NOMO-1 treated with DMSO at 0.1 percent for 48 hours (cell line): ENCODE results near the gene WSCD2.

Experiments
- DNase-seq: peaks from one replicate; lab custom pipeline; 2025; ENCODE audit not compliant: unreplicated experiment; lab: John Stamatoyannopoulos, UW

Gene WSCD2

DNA sequence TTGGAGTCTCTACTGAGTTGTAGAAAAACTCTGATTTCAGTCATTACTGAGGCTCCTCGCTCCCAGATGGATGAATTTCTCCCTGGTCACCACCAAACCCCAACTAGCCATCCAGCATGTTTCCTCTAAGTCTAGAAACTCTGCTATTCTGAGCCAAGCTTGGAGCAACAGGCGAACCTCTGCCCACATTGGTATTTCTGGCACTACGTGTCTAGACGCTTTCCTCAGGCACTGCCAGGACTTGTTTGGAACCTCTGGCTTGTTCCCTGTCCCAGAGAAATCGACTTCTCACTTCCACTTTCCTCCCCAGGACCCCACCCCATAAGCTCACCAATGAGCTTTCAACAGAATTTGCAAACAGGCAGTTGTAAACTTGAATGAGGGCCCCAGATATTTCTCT is 27.6 kb downstream of the WSCD2 start:
- no peak for DNase-seq

DNA sequence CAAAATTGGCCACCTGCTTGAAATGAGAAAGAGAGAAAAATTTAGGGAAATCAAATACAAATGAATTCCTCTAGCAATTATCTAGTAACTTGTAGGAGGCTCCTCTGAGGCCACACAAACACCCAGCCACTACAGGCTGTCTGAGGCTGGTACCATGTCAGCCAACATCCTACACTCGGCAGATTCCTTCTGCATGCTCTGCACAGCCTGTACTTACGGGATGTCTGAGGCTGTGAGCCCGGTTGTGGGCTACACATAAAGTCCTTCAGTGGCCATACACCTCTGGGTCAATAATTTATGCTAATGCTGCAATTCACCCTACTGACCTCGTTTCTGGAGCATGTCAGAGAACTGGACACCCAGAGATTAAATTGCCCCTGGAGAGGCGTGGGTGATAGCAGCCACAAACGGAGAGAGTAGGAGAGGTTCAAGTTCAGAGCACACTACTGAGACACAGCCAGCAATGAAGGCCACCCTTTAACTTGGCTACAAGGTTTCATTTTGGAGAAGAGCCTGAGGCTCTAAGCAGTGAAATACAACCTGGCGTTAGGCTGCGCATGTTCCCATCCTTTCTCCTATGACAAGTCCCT is 28.9 kb downstream of the WSCD2 start:
- no peak for DNase-seq

DNA sequence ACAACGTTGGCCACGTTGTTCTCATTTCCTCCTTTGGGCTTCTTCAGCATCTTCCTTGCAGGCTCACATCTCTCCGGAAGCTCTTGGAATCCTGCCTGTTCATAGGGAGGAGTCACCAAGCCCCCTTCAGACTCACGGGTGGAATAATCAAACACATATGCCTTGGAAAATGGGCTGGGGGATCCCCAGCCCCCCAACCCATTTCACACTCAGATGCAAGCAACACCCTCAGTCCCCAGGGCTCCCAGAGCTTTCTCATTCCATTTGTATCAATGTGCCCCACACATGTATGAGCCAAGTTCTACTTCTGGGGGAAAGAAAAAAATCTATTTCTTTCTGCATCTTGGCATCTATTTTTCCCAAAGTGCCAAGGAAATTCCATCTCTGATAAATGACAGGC is 33.1 kb downstream of the WSCD2 start:
- DNase-seq, result no peak

DNA sequence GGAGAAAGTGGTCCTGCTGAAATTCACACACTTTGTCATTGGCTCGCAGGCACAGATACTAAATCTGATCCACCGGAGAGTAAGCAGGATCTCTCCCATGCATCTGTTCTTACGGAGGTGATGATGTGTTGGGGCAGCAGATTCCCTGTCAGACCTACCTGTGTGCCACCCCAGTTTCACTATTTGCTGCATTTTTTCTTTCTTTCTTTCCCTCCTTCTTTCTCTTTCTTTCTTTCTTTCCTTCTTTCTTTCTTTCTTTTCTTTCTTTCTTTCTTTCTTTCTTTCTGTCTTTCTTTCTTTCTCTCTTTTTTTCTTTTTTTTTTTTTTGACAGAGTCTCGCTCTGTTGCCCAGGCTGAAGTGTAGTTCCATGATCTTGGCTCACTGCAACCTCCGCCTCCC is 37.4 kb downstream of the WSCD2 start:
- DNase-seq, result no peak

DNA sequence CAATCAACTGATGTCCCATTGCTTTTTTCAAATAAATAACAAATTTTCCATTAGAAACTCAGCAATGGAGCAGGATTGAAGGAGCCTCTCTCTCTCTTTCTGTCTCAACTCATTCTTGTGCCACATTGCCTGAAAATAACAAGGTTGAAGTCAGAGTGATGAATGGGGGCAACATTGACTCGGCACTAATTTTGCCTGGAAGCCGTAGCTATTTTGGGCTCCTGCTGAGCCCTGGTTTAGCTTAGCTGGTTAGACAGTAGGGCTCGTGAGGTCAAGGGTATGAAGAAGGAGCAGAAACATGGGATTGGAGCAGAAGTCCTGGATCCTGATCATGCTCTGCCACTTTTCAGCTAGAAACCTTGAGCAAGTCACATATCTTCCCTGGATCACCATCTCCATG is 38.9 kb downstream of the WSCD2 start:
- DNase-seq, result no peak

DNA sequence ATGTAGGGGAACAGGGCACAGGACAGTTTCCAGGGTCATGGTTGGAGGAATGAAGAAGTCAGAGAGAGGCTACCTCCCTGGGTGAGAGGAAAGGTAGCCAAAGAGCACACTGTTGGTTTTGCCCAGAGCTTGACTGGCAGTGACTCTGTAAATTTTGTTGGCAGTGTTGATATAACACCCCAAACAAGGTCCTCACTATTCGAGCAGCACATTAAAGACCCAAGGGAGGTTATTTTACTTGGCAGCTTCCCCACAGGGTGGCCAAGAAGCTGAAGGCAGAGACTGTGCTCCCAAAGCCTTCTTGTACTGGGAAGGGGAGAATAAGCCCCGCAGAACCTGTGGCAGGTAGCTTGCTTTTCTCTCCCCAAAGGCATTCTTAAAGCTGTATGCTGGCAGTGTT is 40.6 kb downstream of the WSCD2 start:
- no peak for DNase-seq

DNA sequence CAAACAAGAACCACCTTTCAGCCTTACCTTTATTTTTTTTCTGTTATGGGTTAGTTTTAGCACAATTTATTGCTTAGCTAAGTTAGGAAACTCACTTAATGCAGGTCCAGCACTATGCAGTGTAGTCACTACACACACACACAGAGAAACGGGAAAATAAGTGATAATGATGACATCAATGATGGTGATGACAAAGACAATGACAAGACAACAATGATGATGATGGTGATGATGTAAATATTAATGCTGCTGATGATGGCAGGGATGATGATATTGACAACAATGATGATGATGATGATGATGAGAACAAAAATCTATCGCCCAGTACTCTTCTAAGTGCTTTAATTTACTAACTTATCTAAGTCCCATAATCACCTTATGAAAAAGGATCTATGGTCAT is 41.1 kb downstream of the WSCD2 start:
- DNase-seq, result no peak

DNA sequence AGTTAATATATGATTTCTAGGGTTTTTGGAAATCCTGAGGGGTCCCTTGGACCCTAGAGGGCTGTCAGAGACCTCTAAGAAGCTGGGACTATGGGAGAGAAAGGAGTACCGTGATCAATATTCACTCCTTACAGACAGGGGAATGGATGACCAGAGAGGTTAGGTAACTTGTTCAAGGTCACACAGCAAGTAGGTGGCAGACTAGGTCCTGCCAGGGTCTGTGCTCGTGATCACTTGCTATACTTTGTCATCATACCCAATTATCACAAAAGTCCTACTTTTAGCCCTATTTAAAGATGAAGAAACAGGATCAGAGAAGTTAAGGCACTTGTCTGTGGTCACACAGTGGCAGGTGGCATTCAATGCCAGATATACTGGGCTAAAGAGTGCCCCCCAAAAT is 42.9 kb downstream of the WSCD2 start:
- DNase-seq, result no peak

DNA sequence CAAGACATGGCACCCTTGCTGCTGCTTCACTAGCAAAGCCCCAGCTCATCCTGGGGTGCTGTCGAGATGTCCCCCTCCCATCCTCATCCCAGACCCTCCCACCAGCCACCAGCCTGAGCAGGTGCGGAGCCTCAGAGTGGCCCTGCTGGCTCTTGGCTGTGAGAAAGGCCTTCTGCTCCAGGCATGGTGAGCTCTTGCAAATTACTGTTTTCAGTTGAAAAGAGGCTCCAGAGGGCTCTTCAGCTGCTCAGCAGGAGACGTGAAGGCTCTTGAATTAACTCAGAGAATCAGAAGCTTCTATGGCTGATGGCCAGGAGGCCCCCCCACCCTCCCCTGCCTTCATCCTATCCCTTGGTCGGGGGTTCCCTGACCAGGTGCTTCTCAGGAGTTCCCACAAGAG is 44.1 kb downstream of the WSCD2 start:
- DNase-seq, result no peak

DNA sequence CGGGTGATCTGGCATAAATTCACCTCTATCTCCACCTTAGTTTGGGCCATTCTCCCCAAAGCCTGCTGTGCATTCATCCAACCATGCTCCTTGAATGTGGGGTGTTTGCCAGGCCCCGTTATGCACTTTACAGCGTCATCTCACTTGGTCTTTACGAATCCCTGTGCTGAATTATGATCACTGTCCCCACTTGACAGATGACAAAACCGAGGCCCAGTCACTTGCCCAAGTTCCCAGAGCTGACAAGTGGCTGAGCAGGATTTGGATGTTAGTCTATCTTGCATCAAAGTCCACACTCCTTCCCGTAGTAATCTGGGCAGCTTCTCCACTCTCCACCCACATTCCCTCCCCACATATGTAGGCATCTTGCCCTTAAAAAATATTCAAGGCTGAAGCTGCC is 44.8 kb downstream of the WSCD2 start:
- DNase-seq, result no peak

DNA sequence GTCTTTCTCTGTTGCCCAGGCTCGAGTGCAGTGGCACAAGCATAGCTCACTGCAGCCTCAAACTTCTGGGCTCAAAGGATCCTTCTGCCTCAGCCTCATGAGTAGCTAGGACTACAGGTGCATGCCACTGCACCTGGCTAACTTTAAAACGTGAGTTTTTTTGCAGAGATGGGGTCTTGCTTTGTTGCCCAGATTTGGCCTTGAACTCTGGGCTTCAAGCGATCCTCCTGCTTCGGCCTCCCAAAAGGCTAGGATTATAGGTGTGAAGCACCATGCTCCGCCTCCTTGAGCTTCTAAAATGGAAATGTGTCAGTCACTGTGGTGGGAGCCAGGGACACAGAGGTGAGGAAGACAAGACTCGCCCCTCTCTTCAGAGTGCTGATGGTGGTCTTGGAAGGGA is 45.6 kb downstream of the WSCD2 start:
- no peak for DNase-seq

DNA sequence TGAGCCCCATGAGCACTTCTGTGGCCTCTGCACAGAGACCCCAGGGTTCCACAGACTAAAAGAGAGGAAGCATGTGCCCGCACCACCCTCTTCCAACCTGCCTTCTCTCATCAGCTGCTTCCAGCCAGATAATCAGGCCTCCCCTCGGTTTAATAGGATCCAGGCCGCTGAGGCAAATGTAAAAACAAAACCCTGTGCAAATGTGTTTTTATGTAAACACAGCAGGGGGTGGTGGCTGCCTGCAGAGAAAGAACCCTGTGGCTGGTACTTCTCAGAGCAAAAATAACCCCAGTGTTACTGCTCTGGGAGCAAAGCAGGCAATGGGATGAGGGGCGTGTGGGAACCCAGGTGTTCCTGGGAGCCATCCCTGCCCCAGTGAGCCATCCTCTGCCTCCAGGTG is 46.2 kb downstream of the WSCD2 start:
- no peak for DNase-seq

DNA sequence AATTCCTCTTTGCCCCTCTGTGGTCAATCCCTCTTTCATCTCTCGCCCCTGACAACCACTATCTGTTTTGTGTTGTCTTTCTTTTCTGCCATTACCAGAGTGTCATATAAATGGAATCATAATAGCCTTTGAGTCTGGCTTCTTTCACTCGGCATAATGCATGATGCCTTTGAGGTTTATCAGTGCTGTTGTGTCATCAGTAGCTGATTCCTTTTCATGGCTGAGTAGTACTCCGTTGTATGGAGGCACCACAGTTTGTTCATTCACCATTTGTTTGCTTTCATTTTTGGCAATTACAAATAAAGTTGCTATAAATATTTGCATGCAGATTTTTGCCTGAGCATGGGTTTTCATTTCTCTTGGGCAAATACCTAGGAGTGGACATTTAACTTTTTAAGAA is 47.2 kb downstream of the WSCD2 start:
- no peak for DNase-seq

DNA sequence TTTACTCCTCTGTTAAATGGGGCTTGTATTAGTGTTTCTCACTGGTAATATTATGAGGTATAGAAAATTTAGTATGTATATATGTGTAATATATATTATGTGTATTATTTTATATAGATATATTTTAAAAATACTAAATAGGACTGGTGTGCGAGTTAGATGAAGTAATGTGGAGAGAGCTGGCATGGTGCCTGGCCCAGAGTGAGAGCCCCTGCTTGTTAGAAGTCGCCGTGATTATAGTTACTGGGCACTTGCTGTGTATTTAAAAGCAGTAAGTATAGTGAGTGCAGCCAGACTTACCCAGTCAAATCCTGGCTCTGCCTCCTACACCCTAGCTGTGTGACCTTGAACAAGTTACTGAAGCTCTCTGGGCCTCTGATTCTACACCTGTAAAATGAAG is 48.0 kb downstream of the WSCD2 start:
- DNase-seq, result no peak

DNA sequence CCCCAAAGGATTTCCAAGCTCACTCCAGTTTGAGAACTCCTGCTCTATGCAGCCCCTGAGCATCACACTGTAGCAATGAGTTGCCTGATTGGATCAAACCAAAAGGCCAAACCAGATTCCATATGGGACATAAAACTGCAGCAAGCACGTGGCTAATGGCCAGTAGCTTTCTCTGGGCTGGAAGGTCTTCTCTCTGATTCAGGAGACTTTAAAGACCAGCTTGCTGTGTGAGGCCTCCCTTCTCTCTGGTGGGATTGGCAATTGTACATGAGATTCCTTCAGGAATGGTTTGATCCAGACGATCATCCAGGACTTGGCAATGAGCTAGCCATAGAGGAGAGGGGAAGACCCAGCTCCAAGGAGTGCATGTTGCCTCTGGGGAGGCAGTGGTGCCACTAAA is 50.2 kb downstream of the WSCD2 start:
- no peak for DNase-seq

DNA sequence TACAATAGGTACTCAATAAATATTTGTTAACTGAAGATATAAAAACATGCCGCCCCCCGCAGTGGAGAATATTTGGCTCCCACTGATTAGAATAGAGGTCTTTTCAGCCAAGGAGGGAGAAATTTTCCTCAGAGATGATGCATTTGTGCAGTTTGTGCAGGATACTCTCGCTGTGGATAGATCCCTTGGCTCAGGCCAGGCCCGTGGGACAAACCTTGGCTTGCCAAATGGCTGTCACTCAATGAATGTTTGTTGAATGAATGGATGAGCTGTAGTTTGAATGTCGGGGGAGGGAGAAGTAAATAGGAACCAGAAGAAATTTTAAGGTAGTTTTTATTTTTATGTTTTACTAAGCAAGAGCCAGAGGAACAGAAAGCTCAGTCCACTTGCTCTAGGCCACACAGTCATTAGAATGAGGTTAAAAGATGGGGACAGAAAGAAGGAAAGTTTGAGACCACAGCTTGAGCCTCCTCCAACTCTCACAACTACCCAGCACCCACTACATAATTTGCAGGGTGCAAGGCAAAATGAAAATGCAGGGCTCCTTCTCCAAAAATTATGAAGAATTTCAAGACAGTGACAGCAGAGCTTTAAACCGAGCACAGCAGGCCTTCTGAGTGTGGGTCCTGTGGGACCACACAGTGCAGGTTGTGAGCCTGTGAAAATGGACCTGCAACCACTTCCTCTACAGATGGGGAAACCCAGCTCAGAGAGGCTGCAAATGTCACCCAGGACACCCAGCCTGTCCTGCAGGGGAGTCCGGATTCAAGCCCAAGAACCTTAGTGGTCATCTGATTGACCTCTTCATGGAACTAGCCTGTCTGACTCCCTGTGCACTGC is 51.4 kb downstream of the WSCD2 start:
- no peak for DNase-seq

DNA sequence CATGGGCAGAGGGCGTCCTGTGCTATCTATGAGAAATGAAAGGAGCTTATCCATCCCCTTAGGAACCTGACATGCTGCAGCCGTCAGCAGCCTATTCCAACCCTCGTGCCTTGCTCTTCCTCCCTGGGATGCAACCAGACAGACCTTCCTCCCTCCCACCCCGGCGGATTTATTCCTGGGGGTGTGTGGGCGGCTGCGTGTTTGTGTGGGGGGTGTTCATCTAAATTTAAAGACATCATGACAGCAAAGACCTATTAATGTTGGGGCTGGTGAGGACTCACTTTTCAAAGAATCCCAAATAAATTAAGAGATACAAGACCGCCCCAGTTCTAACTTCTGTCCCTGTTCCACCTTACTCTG is 52.0 kb downstream of the WSCD2 start:
- no peak for DNase-seq

DNA sequence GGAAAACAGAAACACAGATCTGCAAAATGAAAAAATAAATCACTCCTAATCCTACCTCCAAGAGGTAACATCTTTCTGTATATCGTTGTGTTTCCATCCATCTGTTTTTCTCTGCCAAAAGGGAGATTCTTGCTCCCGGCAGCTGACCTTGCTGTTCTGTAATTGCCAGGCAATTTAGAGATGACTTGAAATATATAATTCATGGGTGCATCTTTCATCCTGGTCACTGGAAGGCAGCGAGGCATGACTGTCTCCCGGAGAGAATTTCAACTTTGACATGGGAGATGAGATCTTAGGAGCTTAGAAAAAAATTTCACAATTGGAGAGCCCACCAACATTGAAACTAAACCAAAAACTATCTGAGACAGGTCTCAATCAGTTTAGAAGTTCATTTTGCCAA is 53.0 kb downstream of the WSCD2 start:
- DNase-seq, result no peak

DNA sequence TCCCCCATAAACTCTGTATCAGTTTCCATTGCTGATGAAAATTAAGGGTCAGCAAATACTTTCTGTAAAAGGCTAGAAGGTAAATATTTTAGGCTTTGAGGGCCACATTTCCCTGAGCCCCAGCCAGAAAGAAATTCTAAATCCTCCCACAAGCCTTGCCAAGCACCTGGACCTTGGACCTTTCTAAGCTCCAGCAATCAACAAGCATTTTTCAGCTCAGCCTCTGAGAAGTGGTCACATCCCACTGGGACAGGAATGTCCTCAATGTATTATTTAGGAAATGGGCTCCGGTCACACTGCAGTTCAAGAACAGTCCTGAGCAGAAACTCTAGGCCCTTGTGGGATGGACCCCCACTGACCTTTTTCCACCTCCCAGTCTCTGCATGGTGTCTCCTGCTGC is 55.9 kb downstream of the WSCD2 start:
- no peak for DNase-seq

DNA sequence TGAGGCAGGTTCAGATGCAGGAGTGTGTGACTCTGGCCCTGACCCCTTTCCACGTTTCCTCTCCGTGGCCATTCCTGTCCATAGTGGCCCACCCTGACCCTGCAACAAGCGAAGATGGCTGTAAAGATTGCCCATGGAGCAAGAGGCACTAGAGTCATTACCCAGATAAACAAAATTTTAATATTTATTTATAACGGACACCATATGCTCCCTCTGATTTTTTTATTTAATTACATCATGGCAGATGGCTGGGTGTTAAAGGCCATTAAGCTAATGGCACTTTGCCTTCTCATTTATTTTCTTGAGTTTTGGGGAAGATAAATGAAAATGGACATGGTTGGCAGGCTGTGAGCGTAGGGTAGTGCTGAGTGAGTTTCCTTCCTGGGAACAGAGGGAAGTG is 58.7 kb downstream of the WSCD2 start:
- no peak for DNase-seq

DNA sequence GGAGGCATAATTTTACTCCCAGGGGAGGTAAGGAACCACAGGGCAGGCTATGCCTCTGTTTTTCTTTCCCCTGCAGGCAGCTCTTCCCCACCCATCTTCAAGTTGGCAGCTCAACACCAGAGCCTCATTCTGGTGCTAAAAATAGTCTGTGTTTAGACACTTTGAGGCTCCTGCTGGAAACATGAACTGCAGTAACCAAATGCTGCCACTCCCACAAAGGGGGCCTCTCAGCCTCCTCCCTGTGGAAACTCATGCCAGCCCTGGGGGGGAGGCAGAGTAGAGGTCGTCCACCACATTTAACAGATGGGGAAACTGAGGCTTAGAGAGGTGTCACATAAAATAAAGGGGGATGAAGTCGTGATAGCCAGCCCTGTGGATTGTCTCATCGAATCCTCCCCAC is 61.4 kb downstream of the WSCD2 start:
- DNase-seq, result no peak

DNA sequence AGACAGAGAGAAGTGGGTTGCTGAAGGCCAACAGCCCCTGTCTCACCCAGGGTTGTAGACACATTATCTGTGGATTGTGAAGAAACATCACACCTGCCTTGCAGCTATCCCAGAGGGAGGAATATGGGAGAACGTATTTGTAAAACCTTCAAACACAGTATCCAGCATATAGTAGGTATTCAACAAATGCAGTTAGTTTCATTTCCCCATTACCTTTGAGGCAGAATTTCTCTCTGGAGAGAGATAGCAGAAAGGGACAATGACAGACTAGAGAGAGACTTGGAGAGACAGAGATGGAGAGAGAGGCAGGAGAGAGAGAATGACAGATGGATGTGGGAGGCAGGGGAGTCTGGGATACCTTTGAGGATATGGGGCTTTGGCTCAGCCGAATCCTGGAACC is 62.0 kb downstream of the WSCD2 start:
- DNase-seq, result no peak

DNA sequence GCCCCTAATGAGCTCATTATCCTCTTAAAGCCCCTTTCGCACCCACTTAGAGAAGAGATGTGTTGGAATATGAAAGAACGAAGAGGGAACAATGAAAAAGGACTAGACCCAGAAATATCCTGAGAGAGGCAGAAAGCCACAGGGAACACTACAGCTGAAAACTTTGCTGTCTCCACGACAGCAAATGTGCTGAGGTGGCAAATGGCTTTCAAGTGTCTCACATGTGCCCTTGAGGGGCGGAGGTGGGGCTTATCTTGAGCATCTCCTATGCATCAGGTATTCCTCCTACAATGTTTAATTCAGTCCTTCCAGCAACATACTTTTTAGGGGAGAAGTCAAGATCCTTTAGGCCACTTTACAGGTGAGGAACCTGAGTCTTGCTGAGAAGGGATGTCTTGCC is 62.9 kb downstream of the WSCD2 start:
- DNase-seq, result no peak
